ENCODE measurements around the gene MEGF10.

Gene MEGF10

DNA sequence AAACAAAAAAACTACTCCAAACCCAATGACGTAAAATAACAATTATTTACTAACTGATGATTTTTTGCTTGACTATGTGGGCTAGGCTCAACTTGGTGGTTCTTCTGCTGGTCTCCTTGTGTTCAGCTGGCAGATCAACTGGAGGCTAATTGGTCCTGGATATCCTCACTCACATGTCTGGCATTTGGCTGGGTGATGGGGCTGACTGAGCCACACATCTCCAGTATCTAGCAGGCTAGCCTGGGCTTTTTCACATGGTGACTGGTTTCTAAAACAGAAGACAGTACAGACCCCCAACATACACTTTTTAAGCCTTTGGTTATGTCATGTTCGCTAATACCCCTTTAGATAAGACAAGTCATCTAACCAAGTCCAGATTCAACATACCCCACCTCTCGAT, 122.1 kb downstream of the MEGF10 start (continued):
- TF ChIP-seq, protein P1, sequence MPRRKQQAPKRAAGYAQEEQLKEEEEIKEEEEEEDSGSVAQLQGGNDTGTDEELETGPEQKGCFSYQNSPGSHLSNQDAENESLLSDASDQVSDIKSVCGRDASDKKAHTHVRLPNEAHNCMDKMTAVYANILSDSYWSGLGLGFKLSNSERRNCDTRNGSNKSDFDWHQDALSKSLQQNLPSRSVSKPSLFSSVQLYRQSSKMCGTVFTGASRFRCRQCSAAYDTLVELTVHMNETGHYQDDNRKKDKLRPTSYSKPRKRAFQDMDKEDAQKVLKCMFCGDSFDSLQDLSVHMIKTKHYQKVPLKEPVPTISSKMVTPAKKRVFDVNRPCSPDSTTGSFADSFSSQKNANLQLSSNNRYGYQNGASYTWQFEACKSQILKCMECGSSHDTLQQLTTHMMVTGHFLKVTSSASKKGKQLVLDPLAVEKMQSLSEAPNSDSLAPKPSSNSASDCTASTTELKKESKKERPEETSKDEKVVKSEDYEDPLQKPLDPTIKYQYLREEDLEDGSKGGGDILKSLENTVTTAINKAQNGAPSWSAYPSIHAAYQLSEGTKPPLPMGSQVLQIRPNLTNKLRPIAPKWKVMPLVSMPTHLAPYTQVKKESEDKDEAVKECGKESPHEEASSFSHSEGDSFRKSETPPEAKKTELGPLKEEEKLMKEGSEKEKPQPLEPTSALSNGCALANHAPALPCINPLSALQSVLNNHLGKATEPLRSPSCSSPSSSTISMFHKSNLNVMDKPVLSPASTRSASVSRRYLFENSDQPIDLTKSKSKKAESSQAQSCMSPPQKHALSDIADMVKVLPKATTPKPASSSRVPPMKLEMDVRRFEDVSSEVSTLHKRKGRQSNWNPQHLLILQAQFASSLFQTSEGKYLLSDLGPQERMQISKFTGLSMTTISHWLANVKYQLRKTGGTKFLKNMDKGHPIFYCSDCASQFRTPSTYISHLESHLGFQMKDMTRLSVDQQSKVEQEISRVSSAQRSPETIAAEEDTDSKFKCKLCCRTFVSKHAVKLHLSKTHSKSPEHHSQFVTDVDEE (CRISPR knock-in tag; IDR thresholded peaks at IDR 0.05) = no peak
- no peak for TF ChIP-seq ESRRG (CRISPR knock-in tag; IDR thresholded peaks at IDR 0.05)
- no peak for TF ChIP-seq ARNTL (CRISPR knock-in tag; IDR thresholded peaks at IDR 0.05; ENCODE audit: borderline replicate concordance, low read depth)
- TF ChIP-seq SNAI2 (CRISPR knock-in tag; IDR thresholded peaks at IDR 0.05) = no peak
- no peak for TF ChIP-seq TOX (CRISPR knock-in tag; IDR thresholded peaks at IDR 0.05; ENCODE audit: borderline replicate concordance)

DNA sequence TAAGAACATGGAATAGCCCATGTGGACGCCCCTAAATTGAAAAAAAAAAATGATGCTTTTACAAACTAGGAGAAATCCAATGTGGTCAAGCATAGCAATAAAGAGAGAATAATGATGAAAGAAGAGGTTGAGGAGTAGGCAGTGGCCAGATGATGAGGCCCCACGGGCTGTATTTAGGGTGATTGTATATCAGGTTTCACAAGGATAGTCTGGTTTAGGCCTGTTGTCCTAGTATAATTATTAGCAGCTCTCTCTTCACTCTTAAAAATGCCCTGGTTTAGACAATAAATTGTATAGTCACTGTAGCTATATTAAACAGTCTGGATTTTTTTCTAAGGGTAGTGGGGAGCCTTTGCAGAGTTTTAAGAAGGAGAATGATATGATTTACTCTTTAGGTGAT, 124.4 kb downstream of the MEGF10 start:
- no peak for ATAC-seq
- no peak for TF ChIP-seq CSDC2 (CRISPR knock-in tag; IDR thresholded peaks at IDR 0.05)

DNA sequence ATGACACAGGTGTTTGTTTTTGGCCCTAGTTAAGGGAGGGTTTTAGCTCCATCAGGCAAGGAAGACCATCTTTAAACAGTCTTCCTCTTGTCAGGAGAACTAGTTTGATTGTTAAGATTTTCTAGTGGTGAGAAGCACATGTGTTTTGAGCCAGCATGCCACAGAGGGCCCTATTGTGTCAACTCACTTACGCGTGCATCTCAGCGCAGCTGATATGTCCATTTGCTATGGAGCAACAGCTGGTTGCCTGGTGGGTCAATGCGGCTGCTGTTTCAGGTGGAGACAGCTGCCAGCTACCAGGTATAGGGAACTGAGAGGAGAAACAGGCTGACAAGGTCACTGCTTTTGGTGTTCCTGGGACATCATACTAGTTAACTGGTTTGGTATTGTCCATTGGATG, 126.3 kb downstream of the MEGF10 start:
- TF ChIP-seq ZFP3 (CRISPR knock-in tag; IDR thresholded peaks at IDR 0.05) = no peak
- no peak for TF ChIP-seq OSR1 (CRISPR knock-in tag; IDR thresholded peaks at IDR 0.05)
- no peak for TF ChIP-seq CSDC2 (CRISPR knock-in tag; IDR thresholded peaks at IDR 0.05)
- TF ChIP-seq BACH2 (CRISPR knock-in tag; IDR thresholded peaks at IDR 0.05; ENCODE audit: borderline replicate concordance) = no peak
- TF ChIP-seq ZNF565 (CRISPR knock-in tag; conservative IDR thresholded peaks at IDR 0.05; ENCODE audit: low read depth) = no peak
- TF ChIP-seq, protein P2, sequence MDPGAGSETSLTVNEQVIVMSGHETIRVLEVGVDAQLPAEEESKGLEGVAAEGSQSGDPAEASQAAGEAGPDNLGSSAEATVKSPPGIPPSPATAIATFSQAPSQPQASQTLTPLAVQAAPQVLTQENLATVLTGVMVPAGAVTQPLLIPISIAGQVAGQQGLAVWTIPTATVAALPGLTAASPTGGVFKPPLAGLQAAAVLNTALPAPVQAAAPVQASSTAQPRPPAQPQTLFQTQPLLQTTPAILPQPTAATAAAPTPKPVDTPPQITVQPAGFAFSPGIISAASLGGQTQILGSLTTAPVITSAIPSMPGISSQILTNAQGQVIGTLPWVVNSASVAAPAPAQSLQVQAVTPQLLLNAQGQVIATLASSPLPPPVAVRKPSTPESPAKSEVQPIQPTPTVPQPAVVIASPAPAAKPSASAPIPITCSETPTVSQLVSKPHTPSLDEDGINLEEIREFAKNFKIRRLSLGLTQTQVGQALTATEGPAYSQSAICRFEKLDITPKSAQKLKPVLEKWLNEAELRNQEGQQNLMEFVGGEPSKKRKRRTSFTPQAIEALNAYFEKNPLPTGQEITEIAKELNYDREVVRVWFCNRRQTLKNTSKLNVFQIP (CRISPR knock-in tag; IDR thresholded peaks at IDR 0.05; ENCODE audit: borderline replicate concordance, low read depth) = no peak
- TF ChIP-seq ZNF8 (CRISPR knock-in tag; IDR thresholded peaks at IDR 0.05) = no peak
- no peak for TF ChIP-seq SNAI2 (CRISPR knock-in tag; IDR thresholded peaks at IDR 0.05)

DNA sequence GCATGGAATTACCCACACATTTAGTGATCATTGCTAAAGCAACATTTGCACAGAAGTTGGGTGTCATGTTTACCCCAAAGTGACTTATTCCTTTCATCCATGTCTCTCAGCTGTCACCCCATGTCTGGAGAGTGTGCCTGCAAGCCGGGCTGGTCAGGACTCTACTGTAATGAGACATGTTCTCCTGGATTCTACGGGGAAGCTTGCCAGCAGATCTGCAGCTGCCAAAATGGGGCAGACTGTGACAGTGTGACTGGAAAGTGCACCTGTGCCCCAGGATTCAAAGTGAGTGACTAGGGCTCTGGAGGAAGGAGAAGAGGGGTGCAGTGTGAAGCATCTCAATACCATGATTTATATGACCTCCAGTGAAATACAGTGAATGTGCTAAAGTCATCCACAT, 126.9 kb downstream of the MEGF10 start:
- TF ChIP-seq ZFP3 (CRISPR knock-in tag; IDR thresholded peaks at IDR 0.05) = no peak
- TF ChIP-seq ARNTL (CRISPR knock-in tag; IDR thresholded peaks at IDR 0.05; ENCODE audit: borderline replicate concordance, low read depth) = no peak
- TF ChIP-seq ESRRG (CRISPR knock-in tag; IDR thresholded peaks at IDR 0.05) = no peak
- TF ChIP-seq, protein P3, sequence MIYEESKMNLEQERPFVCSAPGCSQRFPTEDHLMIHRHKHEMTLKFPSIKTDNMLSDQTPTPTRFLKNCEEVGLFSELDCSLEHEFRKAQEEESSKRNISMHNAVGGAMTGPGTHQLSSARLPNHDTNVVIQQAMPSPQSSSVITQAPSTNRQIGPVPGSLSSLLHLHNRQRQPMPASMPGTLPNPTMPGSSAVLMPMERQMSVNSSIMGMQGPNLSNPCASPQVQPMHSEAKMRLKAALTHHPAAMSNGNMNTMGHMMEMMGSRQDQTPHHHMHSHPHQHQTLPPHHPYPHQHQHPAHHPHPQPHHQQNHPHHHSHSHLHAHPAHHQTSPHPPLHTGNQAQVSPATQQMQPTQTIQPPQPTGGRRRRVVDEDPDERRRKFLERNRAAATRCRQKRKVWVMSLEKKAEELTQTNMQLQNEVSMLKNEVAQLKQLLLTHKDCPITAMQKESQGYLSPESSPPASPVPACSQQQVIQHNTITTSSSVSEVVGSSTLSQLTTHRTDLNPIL (CRISPR knock-in tag; IDR thresholded peaks at IDR 0.05; ENCODE audit: low read depth) = no peak
- no peak for TF ChIP-seq ZNF565 (CRISPR knock-in tag; conservative IDR thresholded peaks at IDR 0.05; ENCODE audit: low read depth)
- no peak for TF ChIP-seq RARB (CRISPR knock-in tag; IDR thresholded peaks at IDR 0.05)
- no peak for TF ChIP-seq GLIS3 (CRISPR knock-in tag; IDR thresholded peaks at IDR 0.05)
- no peak for TF ChIP-seq ISL1 (CRISPR knock-in tag; IDR thresholded peaks at IDR 0.05)

More for the DNA sequence above, 126.3 kb downstream of the MEGF10 start:
- no peak for ATAC-seq

DNA sequence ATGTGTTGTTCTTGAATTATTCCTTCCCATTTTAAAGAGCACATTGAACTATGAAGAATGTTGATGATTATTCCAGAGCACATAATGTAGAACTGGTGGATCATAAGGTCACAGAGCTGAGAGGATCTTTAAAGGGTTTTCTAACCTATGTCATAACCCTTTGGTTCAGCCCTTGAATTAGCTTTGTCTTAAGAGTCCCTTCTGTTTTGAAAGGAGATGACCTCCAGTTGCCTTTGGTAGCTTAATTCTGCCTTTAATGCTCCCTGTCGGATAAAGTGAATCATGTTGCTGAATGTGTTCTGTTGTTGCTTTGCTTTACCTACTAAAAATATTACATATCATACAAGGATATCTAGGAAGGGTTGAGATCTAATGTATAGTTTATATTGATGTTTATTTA, 127.8 kb downstream of the MEGF10 start:
- no peak for ATAC-seq
- no peak for TF ChIP-seq ZNF565 (CRISPR knock-in tag; conservative IDR thresholded peaks at IDR 0.05; ENCODE audit: low read depth)
- TF ChIP-seq, protein P1 (CRISPR knock-in tag; IDR thresholded peaks at IDR 0.05) = no peak
- TF ChIP-seq TCF4 (CRISPR knock-in tag; IDR thresholded peaks at IDR 0.05; ENCODE audit: borderline replicate concordance) = no peak

More for the DNA sequence above, 126.9 kb downstream of the MEGF10 start:
- ATAC-seq = no peak

Measured in SK-N-SH treated with all-trans-retinoic acid at 6 μM for 48 hours (cell line).